HG03060 (cell line): ENCODE measurements around the gene LYRM4.

Experiments
- ATAC-seq: cut with Tn5 transposase; IDR thresholded peaks from one replicate; pipeline ENCODE4 v1.9.1; 2021; ENCODE audit warnings: low read depth, moderate number of reproducible peaks; ENCODE audit not compliant: unreplicated experiment

The LYRM4 gene

GRCh38 chr6:5105146-5105545 is 155.6 kb downstream of the LYRM4 start:
- ATAC-seq = no peak

DNA sequence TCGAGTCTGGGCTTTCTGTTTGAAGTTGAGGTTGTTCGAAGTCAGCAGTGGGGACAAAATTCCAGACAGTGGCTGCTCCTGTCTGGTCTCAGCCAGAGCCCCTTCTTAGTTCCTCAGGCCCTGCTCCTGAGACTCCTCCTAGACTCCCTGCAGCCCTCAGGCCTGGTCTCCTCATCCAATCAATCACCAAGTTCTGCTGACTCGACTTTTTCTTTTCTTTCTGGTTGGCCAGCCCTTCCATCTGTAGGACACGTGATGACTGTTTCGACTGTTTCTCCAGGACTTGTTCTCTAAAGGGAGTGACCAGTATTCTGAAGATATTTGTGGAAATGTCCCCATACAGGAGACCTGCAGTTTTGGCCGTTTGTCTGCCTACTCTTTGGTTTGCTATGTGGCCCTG is 156.1 kb downstream of the LYRM4 start:
- ATAC-seq = no peak

GRCh38 chr6:5103250-5103649 is 157.5 kb downstream of the LYRM4 start:
- ATAC-seq = no peak

DNA sequence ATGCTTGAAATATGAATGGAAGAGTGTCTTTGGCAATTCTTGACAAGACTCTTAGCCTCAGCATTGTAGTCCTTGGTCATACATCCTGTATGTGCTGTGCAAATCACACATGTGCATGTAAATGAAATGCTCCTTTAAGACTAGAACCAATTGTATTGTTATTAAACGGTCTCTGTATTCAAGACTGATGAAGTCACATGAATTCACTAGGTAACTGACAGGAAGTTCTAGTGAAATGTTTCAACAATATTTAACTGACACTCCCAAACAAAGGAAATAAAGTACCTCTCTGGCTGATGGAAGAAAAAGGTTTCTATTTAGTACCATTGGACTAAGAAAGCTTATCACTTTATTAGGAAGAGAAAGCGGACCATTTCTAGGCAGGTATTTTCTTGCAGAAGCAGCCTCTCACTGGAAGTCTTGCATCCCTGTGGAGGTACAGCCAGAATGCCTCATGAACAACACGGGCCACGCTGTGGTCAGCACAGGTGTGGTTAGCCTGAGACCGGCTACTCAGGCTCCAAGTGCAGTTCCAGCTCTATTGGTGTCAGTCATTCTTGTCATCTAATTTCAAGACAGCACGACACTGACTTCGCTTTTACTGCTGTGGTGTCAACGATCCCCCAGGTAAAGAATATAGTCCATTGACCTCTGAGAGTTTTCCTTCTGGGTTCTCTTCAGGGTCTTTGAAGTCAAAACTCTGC is 158.3 kb downstream of the LYRM4 start:
- ATAC-seq = no peak

DNA sequence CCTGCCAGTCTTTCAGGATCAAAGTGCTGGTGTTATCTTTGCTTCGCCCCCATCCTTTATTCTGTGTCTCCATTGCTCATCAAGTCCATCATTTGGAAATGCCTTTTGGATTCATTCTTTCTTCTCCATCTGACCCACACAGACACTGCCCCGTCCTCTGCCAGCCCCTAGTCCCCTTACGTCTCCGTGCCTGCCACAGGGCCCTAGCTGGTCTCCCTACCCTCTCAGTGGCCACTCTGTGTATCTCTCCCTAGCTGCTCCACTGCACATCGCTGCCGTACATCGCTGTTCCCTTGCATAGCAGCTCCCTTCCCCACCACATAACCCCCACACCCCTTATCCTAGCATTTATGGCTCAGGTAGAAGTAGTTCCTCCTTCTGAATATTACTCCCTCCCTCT is 159.9 kb downstream of the LYRM4 start:
- no peak for ATAC-seq

GRCh38 chr6:5099537-5099936 is 161.2 kb downstream of the LYRM4 start:
- no peak for ATAC-seq

DNA sequence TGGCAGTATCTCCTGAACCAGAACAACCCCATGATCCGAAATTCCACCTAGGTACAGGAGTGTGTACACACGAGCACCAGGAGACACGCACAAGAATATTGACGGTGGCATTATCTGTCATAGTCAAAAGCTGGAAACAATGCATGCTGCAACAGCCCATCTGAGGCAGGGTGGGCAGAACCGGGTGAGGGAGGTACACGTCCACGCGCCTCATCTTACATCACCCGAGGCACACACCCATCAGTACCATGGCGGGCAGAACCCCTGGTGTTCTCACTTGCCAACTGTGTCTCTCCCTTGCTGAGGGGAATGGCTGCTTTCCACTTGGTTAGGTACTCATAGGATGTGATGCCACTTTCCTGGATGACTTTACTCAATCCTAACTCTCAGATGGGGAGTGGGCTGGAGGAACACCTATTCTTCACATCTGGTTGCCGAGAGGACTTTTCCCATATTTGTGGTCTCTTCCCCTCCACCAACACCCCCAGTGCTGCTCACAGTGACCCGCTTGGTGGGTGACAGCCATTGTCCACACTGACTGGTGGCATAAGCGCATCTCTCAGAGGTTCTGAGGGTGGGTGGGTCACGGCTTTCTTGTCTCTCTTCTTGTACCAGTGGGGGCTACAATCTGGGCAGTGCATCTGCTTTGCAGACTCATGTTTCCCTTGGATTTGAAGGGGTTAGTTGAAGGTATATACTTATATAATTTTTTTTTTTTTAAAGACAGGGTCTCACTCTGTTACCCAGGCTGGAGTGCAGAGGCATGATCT is 162.1 kb downstream of the LYRM4 start:
- no peak for ATAC-seq

DNA sequence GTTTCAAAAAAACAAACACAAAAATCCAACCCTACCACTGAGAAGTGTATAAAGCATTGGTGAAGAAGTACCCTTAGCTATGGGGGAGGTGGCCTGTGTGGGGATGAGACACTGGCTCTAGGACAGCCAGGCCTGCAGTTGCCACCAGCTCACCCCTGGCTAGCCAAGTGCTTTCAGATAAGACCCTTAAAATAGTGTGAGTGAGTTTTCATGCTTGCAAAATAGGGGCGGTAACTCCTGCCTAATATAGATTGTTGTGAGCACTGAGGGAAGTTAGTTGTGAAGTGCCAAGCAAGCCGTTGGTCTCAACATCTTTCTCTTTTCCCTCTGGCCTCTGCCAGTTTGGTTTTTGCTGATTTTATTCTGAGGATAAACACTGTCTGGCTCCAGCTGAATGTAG is 164.3 kb downstream of the LYRM4 start:
- ATAC-seq = no peak

GRCh38 chr6:5095236-5095635 is 165.5 kb downstream of the LYRM4 start:
- ATAC-seq = peak; percentile 79

- ATAC-seq = no peak
Measured at GRCh38 chr6:5094327-5094726, 166.4 kb downstream of the LYRM4 start.

- ATAC-seq = no peak
Measured at GRCh38 chr6:5093231-5094015, 167.3 kb downstream of the LYRM4 start.

GRCh38 chr6:5091210-5092069 is 169.3 kb downstream of the LYRM4 start:
- no peak for ATAC-seq

DNA sequence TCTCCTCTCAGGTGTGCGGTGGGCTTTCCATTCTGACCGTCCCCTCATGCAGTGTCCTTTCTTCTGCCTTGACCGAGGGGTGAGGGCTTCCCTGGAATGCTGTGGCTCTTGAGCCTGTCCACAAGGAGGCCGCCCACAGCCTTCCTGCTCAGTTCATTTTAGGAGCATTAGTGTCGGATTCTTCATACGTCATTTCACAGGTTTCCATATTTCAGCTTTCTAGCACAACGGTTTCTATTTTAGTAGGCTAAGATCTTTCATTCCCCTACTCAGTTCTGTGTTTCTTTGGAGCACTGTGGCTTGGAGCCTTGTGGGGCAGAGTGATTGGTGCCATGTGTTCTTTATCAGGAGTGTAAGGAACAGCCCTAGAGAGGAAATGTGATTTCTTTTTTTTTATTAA is 170.1 kb downstream of the LYRM4 start:
- no peak for ATAC-seq

DNA sequence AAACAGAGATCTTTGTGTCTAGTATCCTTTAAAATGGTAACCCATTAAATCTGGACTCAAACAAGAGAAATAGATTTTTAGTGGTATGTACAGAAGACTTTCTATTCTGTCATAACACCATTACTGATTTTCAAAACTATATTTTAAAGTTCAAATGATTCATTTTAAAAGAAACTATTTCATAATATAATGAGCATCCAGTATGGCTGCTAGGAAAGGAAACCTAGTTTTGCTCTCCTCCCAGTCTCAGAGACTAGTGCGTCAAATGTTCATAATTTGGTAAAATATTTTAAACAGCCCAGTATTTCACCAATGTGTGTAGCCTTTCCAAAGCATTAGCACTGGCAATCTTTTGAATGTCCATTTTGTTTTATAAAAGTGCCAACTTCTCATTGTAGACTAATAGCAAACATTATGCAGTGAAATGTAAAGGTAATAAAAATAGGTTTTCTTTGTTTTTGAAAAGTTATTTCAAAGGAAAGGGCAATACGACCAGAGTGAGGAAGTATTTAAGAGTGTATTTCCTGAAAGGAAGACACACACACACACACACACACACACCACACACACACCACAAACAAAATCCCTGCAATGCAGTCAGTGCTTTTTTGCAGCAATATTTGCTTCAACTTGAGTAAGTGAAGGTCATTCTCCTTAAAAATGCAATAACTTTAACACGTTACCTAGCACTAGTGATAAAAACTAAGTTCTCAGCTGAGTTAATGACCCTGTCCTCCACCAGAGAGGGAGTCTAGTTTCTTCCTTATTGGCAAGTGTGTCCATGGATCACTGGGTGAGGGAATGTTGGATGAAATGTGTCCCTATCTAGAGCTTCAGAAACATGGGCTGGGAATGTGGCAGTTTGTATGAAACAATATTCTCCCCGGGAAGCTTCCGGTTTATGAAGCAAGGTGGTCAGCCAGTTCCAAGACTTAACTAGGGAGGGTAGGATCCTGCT is 171.0 kb downstream of the LYRM4 start:
- no peak for ATAC-seq

DNA sequence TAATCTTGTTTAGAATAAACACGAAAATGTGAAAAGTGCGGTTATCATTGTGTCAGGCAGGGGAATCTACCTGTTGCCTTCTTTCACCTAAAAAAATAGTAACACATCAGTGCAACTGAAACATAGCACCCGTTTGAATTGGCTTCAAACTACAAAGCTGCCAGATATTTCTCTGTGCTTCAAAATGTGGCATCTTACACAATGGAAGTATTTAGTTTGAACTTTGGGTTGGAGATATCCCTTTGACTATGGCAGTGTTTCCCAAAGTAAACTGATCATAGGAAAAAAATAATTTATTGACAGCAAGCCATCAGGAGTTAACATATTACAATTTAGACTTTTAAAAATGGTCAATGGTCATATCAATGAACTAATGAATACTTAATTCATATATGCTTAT is 172.0 kb downstream of the LYRM4 start:
- no peak for ATAC-seq

DNA sequence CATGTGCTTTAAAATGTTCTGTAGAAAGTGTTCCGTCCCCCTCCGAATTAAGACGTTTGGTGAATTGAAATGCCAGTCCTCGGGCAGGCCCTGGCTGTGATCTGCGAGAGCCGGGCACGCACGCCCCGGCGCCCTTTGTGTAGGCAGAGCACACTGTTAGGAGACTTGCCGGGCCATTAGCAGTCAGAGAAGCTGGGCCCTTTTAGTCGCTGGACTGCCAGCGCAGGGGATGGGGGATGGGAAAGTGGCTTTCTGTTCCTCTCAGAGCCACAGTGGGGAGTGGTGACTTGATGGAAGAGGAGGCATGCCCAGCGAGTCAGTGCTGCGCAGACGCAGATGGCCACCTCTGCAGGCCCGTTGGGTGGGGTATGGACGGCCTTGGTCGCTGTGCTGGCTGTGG is 173.4 kb downstream of the LYRM4 start:
- no peak for ATAC-seq

DNA sequence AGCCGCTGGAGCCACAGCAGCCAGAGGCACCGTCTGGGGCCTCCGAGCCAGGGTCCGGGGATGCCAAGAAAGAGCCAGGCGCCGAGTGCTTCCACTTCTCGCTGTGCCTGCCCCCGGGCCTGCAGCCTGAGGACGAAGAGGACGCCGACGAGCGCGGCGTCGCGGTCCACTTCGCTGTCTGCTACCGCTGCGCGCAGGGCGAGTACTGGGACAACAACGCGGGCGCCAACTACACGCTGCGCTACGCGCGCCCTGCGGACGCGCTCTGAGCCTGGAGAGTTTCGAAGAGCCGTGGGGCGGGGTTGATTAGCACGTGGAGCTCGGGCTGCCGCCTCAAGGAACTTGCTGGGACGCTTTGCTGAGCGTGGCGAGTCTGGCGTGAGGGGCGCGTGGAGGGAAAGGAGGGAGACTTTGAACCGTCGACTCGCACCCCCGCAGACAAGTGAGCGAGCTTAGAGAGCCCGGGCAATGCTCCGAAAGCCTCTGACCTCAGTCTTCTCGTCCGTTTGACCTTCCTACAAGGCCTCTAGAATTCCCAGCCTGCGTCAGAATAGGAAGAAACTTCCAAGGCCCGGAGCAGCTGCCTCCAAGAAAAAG is 174.4 kb downstream of the LYRM4 start:
- no peak for ATAC-seq

DNA sequence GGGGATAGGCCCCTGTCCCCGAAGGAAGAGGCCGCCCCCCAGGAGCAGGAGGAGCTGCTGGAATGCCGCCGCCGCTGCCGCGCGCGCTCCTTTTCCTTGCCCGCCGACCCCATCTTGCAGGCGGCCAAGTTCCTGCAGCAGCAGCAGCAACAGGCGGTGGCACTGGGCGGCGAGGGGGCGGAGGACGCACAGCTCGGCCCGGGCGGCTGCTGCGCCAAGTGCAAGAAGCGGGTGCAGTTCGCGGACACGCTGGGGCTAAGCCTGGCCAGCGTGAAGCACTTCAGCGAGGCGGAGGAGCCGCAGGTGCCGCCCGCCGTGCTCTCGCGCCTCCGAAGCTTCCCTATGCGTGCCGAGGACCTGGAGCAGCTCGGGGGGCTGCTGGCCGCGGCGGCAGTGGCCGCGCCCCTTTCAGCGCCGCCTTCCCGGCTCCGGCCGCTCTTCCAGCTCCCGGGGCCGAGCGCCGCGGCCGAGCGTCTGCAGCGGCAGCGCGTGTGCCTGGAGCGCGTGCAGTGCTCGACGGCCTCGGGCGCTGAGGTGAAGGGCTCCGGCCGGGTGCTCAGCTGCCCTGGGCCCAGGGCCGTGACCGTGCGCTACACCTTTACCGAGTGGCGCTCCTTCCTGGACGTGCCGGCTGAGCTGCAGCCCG is 175.0 kb downstream of the LYRM4 start:
- no peak for ATAC-seq
